Brain pericyte (primary cell): ENCODE results near the gene SCYGR7.

Experiments used
- DNase-seq: peaks from one replicate; pipeline ENCODE4 v3.0.0-alpha.2; 2012; ENCODE audit warnings: low read depth, low spot score

SCYGR7 gene

DNA sequence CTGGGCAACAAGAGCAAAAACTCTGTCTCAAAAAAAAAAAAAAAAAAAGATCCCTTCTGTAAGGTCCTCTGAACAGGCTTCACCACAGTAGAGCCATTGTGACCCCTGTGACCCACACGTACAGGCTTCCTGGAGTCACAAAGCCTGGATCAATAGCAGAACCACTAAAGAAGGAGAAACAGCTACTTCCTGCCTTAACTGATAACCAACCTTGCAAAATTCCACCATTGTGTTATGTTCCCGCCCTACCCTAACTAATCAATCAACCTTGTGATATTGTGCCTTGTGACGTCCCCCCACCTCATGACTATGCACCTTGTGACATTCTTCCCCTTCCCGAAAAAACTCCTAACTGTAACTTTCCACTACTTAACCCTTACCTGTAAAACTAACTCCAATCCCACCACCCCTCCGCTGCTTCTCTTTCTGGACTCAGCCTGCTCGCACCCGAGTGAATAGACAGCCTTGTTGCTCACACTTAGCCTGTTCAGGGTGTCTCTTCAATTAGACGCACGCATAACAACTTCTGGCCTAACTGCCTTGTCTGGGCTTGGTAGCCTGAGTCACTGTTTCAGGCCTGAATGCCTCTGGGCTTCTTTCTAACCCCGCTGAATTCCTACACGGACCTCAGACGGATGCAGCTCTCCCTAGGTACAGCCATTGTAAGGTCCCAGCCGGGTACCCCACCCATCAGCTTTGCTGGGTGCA is 31.4 kb downstream of the SCYGR7 start:
- no peak for DNase-seq

DNA sequence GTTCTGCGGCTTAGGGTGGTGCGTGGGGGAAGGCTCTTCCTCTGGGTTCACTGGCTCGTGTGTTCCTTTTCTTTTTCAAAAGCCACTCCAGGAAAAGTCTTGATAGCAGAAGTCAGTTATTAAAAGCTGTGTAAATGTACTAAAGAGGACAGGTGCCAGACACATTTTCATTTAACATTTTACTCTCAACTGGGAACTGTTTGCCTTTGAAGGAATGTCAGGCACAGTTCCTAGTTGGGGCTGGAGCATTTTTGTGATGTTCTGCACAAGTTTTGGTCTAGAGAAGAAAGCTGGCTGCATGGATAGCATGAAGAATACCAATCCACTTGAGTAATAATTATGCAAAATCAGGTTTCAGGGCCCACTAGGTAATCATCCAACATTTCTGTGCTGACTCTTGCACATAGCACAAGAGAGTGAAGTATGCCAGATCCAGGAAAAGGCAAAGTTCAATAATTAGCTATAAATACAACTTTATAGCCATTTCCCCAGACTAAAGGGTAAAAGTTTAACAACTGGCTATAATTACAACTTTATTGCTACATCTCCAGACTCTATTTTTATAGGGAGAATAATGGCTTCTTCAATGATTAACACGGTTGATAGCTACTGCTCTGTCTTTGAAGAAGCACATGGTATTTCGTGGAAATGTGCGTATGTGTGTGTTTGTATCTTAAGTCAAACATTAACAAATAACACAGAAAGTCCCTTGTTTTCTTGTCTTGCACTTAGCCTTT is 33.8 kb downstream of the SCYGR7 start:
- no peak for DNase-seq

DNA sequence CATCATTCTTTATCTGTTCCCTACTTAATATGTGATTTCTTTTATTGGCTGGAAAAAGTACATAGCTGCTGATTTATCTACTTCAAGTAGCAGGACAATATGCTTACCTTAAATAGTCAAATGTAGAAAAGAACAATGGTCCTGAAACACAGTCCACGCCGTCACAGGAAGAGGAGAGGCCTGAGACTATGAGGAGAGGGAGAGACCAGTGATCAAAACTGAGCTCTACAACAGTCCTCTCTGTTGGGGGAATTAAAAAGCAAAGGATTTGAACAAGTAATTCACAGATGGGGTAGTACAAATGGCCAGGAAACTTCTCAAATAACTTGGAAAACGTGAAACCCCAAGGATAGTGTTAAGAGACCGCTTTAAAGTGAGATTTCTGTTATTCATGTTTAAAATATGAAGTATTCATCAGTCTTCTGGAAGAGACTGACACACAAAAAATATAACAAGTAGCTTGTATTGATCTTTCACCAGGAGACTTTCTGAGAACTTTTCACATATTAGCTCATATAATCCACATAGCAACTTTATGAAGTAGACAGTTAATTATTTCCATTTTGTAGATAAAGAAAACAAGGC is 37.7 kb downstream of the SCYGR7 start:
- DNase-seq, result no peak

DNA sequence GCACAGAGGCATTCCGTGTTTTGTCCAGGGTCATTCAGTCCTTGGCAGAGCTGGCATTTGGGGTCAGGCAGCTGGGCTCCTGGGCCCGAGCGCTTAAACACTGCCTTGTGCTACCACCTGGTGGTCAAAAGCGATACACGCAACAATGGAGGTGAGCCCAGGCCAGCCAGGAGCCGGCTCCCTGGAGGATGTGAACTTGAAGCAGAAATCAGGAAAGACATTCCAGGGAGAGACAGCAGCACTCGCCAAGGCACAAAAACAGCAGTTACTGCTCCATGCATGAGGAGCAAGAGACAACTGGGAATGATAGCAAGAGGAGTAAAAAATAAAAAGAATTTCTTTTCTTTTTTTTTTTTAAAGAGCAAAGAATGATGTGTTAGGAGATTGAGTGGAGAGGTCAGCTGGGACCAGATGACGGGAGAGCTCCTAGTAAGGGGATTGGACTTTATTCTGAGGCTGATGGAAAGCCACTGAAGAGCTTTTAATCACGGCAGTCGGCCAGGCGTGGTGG is 38.3 kb downstream of the SCYGR7 start:
- DNase-seq, result peak; percentile 36

DNA sequence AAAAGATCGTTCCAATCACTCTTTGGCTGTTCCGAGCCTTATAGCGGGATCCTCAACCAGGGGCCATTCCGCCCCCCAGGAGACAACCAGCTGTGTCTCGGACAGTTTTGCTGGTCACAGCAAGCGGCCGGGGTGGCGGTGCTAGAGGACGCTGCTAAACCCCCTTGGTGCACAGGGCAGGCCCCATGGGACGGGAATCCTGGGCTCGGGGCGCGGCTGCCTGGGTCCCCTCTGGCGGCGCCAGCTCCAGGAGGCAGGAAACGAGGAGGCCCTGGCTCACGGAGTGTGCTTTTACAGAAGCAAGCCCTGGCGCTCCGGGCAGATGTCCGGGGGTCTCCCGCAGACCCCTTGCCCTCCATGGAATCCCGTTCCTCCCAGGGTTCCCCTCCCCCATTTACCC is 39.7 kb downstream of the SCYGR7 start:
- no peak for DNase-seq

DNA sequence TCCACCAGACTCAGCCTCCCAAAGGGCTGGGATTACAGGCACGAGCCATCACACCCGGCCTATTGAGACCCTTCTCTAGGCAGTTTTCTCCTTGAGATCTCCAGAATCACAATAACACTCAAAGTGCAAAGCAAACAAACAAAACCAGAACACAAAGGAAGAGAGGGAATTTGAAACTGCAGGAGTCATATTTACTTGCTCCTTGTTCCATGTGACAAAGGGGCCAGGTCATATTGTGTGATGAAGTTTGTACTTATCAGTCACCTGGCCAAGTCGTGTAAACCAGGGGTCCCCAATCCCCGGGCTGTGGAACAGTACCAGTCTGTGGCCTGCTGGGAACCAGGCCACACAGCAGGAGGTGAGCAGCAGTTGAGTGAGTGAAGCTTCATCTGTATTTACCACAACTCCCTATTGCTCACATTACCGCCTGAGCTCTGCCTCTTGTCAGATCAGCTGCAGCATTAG is 44.1 kb downstream of the SCYGR7 start:
- DNase-seq, result peak; percentile 6

DNA sequence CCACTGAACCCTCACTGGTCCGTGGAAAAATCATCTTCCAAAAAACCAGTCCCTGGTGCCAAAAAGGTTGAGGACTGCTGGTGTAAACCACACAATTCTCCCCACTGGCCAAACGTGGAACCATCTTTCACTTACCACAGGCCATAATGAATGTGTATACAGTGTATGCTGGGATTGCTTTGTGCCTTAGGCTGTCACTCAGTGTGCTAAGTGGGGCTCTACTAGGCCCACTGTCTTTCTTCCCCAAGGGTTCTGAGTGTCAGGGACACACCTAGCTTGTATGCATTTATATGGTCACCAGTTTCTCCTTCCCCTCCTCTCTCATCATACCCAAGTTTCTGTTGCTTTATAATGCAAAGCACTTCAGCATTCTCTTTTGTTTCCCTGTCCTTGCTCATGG is 44.8 kb downstream of the SCYGR7 start:
- DNase-seq, result no peak

DNA sequence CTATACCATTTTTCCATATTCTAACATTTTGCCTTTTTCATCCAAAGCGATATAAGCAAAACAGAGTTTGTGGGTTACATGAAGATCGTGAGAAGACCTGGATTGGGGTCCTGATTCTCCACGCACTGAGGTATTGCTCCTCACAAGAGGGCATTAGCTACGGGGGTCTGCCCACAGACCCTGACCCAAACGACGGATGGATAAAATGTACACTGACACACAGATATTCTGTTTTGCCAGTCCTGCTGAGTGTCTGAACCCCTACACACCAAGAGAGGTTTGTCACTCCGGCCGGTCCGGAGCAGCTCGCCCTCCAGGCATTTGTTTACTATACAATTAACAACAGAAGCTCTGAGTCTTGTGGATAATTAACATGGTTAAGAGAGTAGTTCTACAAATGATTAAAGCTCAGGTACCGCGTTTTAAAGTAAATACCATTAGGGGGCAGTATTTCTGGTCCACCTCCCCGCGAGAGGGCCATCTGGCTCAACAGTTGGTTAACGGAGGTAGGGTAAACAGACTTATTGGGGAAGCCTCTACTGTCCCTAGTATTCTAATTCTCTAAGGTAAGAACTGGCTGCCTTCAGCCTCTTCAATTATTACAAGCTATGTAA is 46.0 kb downstream of the SCYGR7 start:
- no peak for DNase-seq

DNA sequence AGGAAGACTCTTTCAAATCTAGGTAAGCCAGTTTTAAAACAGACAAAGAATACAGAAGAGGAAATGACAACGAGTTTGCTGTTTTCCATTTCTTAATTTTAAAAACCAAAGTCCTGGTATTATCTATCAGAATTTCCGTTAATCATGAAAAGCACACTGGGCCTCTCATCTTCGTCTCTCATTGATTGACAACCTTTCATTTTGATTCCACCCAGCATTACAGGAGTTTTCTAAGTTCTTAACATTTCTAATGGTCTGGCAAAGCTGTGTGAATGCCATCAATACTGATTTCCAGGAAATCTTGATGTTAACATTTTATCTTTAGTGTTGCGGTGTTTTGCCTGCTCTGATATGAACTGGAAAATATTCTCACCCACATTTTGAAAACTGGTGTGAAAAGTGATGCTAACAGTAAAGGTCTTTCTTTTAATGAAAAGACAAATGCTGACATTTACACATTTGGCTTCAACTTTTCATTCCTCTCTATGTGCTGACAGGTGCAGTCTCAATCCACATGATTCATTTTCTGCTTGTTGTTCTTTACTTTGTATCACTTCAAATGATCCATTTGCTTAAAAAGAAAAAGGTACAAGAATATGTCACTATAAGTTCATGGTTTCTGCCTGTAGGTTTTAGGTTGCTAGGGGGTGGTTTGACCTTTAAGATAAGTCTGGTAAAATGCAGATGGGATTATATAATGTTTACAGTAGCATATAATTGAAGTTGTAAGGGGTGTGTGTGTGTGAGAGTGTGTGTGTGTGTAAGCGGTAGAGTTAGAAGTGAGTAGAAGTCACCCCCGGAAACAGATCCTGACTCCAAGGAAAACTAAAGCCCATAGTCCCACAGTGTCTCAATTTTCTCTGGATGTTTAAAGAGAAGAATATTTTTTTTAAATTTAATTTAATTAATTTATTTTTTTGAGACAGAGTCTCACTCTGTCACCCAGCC is 47.0 kb downstream of the SCYGR7 start:
- no peak for DNase-seq
